D721Med (cell line): ENCODE results near the gene SMAD3.

ENCODE experiments used
- DNase-seq: peaks from one replicate; pipeline ENCODE4 v3.0.0; 2011; ENCODE audit warnings: low spot score; ENCODE audit not compliant: insufficient read length
- FAIRE-seq: peaks from 2 replicates; lab custom pipeline; 2011; peaks lifted over from hg19 to GRCh38; lab: Jason Lieb, UNC
- TF ChIP-seq, protein P1 (sequence below): IDR thresholded peaks from 2 replicates; pipeline ENCODE4 v1.5.1; 2012; ENCODE audit warnings: mild to moderate bottlenecking, control low read depth; ENCODE audit not compliant: insufficient read depth; ENCODE audit errors: missing control alignments

SMAD3 gene

GRCh38 chr15:67125589-67126502 lies 60.4 kb downstream of the SMAD3 start:
- FAIRE-seq (no peak), DNase-seq (no peak)
- TF ChIP-seq, protein P1, sequence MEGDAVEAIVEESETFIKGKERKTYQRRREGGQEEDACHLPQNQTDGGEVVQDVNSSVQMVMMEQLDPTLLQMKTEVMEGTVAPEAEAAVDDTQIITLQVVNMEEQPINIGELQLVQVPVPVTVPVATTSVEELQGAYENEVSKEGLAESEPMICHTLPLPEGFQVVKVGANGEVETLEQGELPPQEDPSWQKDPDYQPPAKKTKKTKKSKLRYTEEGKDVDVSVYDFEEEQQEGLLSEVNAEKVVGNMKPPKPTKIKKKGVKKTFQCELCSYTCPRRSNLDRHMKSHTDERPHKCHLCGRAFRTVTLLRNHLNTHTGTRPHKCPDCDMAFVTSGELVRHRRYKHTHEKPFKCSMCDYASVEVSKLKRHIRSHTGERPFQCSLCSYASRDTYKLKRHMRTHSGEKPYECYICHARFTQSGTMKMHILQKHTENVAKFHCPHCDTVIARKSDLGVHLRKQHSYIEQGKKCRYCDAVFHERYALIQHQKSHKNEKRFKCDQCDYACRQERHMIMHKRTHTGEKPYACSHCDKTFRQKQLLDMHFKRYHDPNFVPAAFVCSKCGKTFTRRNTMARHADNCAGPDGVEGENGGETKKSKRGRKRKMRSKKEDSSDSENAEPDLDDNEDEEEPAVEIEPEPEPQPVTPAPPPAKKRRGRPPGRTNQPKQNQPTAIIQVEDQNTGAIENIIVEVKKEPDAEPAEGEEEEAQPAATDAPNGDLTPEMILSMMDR: no peak

GRCh38 chr15:67126551-67127330 lies 61.3 kb downstream of the SMAD3 start:
- DNase-seq: no peak
- no peak for FAIRE-seq
- TF ChIP-seq, protein P1: no peak

DNA sequence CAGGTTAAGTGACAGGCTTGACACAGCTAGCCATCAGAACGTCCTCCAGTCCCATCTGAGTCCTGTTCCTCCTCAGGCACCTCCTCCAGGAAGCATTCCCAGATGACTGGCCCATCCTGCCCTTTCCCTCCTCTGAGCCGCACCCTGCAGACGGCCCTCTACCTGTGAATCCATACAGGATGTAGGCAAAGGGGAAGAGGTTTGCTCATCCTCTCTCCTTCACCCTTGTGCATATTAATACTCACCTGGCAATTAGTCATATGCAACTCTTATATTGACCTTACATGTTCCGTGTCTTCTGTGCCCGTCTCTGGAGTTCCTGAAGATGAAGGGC lies 61.9 kb downstream of the SMAD3 start:
- no peak for FAIRE-seq
- TF ChIP-seq, protein P1: no peak
- DNase-seq: no peak

- FAIRE-seq (no peak), DNase-seq (no peak)
- TF ChIP-seq, protein P1: no peak
Observed at GRCh38 chr15:67127965-67128364, 62.6 kb downstream of the SMAD3 start.

DNA sequence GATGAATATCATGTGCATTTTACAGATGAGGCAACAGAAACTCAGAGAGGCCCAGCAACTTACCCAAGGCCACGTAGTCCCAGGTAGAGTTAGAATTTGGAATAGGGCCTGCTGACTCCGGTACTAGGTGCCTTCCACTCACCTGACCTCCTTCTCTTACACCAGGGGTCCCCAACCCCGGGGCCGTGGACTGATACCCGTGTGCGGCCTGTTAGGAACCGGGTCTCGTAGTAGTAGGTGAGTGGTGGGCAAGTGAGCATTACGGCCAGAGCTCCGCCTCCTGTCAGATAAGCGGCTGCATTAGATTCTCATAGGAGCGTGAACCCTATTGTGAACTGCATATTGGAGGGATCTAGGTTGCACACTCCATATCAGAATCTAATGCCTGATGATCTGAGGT lies 64.8 kb downstream of the SMAD3 start:
- FAIRE-seq: no peak
- TF ChIP-seq, protein P1: no peak
- DNase-seq: no peak

DNA sequence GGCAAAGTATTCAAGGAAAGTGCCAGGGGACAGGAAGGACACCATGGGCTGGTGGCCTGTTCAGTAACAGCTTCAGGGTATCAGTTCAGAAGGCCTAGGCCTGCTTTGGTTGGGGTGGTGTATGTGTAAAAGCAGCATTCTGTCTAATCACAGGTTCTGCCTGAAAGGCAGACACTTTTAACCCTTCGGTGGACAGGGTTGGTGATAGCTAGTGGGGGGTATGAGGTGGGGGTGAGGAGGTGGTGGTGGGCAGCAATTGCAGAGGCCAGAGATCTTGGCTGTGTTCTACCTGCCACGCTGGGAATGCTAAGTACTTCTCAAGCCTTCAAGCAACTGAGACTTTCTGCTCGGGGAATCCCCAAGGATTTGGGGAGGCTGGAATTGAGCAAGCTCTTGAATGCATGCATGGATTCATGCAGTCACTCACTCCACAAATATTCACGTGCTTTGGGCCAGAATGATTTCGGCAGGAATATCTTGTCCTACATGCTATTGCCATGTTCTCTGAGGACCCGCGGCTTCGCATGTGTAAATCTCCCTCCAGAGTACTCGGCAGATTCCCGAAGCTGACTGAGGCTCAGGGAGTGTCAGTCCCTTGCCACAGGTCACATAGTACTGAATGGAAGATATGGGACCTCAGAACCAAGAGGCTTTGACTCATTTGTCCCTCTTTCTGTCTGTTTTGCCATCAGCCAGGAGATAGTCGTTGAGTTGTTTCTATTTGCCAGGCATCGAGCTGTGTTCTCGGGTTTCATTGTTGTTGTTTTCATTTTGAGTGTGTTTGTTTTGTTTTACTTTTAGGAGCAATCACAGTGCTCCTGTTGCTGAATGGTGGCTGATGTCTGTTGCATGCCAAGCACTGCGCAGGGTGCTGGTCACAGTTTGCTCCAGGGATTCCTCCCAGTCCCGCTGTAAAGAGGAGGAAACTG lies 65.5 kb downstream of the SMAD3 start:
- FAIRE-seq (no peak), DNase-seq (no peak)
- TF ChIP-seq, protein P1: no peak
